GM10248 (cell line): ENCODE data around the gene PLCD1.

Source experiments
- CTCF ChIA-PET: fragments of 300-600 bp; sonication (Branson Sonifier 250); formaldehyde crosslinking; extraction: SDS; loops from one replicate; lab custom pipeline; 2021; ENCODE audit warnings: antibody characterized with exemption; lab: Yijun Ruan, JAX
- POLR2A ChIA-PET: fragments of 350-650 bp; sonication (Branson Sonifier 250); formaldehyde crosslinking; extraction: SDS; loops from one replicate; lab custom pipeline; 2020; ENCODE audit warnings: antibody characterized with exemption; lab: Yijun Ruan, JAX
- DNase-seq: peaks from one replicate; pipeline ENCODE4 v3.0.0; 2012; ENCODE audit errors: extremely low spot score
- TF ChIP-seq, protein P1 (sequence below): IDR thresholded peaks from 2 replicates; pipeline ENCODE4 v1.5.1; 2012; ENCODE audit warnings: mild to moderate bottlenecking, low read depth; ENCODE audit errors: extremely low read depth, missing control alignments, control extremely low read depth

The PLCD1 gene

GRCh38 chr3:38005076-38006020 is 24.1 kb downstream of the PLCD1 start:
- DNase-seq, result no peak
- CTCF ChIA-PET, result interaction anchor here (0.9 to 4.2 kb wide), 5 partner anchors 8 to 150 kb away, joined by 3 to 13 read pairs (median 7); no protein-coding TSS in a partner anchor
- TF ChIP-seq, protein P1, sequence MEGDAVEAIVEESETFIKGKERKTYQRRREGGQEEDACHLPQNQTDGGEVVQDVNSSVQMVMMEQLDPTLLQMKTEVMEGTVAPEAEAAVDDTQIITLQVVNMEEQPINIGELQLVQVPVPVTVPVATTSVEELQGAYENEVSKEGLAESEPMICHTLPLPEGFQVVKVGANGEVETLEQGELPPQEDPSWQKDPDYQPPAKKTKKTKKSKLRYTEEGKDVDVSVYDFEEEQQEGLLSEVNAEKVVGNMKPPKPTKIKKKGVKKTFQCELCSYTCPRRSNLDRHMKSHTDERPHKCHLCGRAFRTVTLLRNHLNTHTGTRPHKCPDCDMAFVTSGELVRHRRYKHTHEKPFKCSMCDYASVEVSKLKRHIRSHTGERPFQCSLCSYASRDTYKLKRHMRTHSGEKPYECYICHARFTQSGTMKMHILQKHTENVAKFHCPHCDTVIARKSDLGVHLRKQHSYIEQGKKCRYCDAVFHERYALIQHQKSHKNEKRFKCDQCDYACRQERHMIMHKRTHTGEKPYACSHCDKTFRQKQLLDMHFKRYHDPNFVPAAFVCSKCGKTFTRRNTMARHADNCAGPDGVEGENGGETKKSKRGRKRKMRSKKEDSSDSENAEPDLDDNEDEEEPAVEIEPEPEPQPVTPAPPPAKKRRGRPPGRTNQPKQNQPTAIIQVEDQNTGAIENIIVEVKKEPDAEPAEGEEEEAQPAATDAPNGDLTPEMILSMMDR, result no peak
- POLR2A ChIA-PET, result interaction anchor here (0.6 kb wide), 1 partner anchor 529 kb away, joined by 3 read pairs; no protein-coding TSS in a partner anchor

GRCh38 chr3:38004415-38005075 is 24.9 kb downstream of the PLCD1 start:
- ChIA-PET POLR2A (no interaction called here), CTCF (interaction anchor here (0.6 to 4.2 kb wide), 22 partner anchors 8 to 150 kb away, joined by 3 to 42 read pairs (median 4); partner anchors contain the start of genes ACAA1 and DLEC1)
- TF ChIP-seq, protein P1, result peak; percentile 75
- no peak for DNase-seq

DNA sequence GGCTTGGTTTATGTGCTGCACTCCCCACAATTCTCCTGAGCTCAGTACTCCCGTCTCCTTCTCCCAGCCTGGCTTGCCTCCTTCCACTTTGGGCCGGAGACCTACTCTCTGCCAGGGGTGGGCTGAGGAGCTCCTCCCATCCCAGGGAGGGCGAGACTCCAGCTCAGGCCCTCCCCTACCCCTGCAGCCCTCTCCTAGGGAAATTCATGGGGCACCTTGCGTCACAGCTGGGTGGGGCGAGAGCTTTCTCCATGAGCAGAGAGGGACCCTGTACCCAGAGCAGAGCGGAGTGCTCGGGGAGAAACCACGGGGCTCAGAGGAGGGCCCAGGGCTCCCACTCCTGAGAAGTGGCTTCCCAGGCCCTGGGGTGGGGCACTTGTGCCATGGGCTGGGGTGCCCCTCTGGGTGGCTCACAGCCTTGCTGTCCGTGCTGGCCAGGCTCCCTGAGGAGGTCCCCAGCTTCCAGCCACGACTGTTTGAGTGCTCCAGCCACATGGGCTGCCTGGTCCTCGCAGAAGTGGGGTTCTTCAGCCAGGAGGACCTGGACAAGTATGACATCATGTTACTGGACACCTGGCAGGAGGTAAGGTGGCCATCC is 25.5 kb downstream of the PLCD1 start:
- TF ChIP-seq, protein P1, result no peak
- POLR2A ChIA-PET, result no interaction called here
- no peak for DNase-seq
- CTCF ChIA-PET, result interaction anchor here (0.6 to 4.2 kb wide), 20 partner anchors 9 to 149 kb away, joined by 3 to 42 read pairs (median 4); partner anchors contain the start of genes ACAA1 and DLEC1

GRCh38 chr3:38003371-38003816 is 26.0 kb downstream of the PLCD1 start:
- TF ChIP-seq, protein P1, result peak; percentile 54
- ChIA-PET POLR2A (no interaction called here), CTCF (interaction anchor here (0.6 to 4.2 kb wide), 20 partner anchors 9 to 148 kb away, joined by 3 to 42 read pairs (median 4); partner anchors contain the start of genes ACAA1 and DLEC1)
- DNase-seq, result peak; percentile 72

- TF ChIP-seq, protein P1, result no peak
- DNase-seq, result no peak
- ChIA-PET CTCF (interaction anchor here (1.0 to 4.2 kb wide), 8 partner anchors 10 to 148 kb away, joined by 3 to 42 read pairs (median 8); no protein-coding TSS in a partner anchor), POLR2A (no interaction called here)
Measured at GRCh38 chr3:38002940-38003339, 26.5 kb downstream of the PLCD1 start.
